HG03520 (cell line): ENCODE data around the gene CUBN.
"Not testable (repeated sequence)": the region's sequence is repeated elsewhere in the genome, so short reads cannot be mapped to it uniquely, and the experiment has no call there.

Source experiments
- ATAC-seq: cut with Tn5 transposase; IDR thresholded peaks from one replicate; pipeline ENCODE4 v1.9.1; 2021; ENCODE audit warnings: mild to moderate bottlenecking, moderate library complexity; ENCODE audit not compliant: unreplicated experiment

Gene CUBN

GRCh38 chr10:17141504-17142229 lies 12.1 kb upstream of the CUBN start:
- ATAC-seq: no peak

GRCh38 chr10:17140386-17140761 lies 10.8 kb upstream of the CUBN start:
- no peak for ATAC-seq

GRCh38 chr10:17138460-17139042 lies 8.9 kb upstream of the CUBN start:
- no peak for ATAC-seq

- ATAC-seq: no peak
Observed at GRCh38 chr10:17134737-17135260, 5.2 kb upstream of the CUBN start.

GRCh38 chr10:17134282-17134681 lies 4.7 kb upstream of the CUBN start:
- ATAC-seq: no peak

GRCh38 chr10:17128261-17128660 lies 1.4 kb downstream of the CUBN start:
- no peak for ATAC-seq

- no peak for ATAC-seq
Observed at GRCh38 chr10:17126327-17126726, 3.3 kb downstream of the CUBN start.

GRCh38 chr10:17125206-17125893 lies 4.3 kb downstream of the CUBN start:
- ATAC-seq: no peak

GRCh38 chr10:17123961-17124360 lies 5.7 kb downstream of the CUBN start:
- ATAC-seq: no peak

GRCh38 chr10:17122726-17123661 lies 6.6 kb downstream of the CUBN start:
- ATAC-seq: no peak

GRCh38 chr10:17122052-17122451 lies 7.6 kb downstream of the CUBN start:
- ATAC-seq: no peak

GRCh38 chr10:17120694-17121093 lies 8.9 kb downstream of the CUBN start:
- ATAC-seq: no peak

- no peak for ATAC-seq
Observed at GRCh38 chr10:17119845-17120244, 9.8 kb downstream of the CUBN start.

- no peak for ATAC-seq
Observed at GRCh38 chr10:17116193-17116592, 13.4 kb downstream of the CUBN start.

- no peak for ATAC-seq
Observed at GRCh38 chr10:17115683-17116082, 13.9 kb downstream of the CUBN start.

- ATAC-seq: not testable (repeated sequence)
Observed at GRCh38 chr10:17114878-17115444, 14.7 kb downstream of the CUBN start.

- ATAC-seq: no peak
Observed at GRCh38 chr10:17113889-17114540, 15.6 kb downstream of the CUBN start.

GRCh38 chr10:17113346-17113745 lies 16.3 kb downstream of the CUBN start:
- no peak for ATAC-seq

- ATAC-seq: no peak
Observed at GRCh38 chr10:17112566-17112965, 17.0 kb downstream of the CUBN start.
